Stimulated activated CD8-positive, alpha-beta memory T cell treated with anti-CD3 and anti-CD28 coated beads, Interleukin-4, amount 100 ng/mL, for 1 hour (primary cell): ENCODE results near the gene TNS3.

Experiments
- DNase-seq, 2 donors: peaks; one replicate each; pipeline ENCODE4 v3.0.0-alpha.2; 2020; ENCODE audit warnings: low read depth in 2 of 2, low spot score in 1 of 2

Gene TNS3

DNA sequence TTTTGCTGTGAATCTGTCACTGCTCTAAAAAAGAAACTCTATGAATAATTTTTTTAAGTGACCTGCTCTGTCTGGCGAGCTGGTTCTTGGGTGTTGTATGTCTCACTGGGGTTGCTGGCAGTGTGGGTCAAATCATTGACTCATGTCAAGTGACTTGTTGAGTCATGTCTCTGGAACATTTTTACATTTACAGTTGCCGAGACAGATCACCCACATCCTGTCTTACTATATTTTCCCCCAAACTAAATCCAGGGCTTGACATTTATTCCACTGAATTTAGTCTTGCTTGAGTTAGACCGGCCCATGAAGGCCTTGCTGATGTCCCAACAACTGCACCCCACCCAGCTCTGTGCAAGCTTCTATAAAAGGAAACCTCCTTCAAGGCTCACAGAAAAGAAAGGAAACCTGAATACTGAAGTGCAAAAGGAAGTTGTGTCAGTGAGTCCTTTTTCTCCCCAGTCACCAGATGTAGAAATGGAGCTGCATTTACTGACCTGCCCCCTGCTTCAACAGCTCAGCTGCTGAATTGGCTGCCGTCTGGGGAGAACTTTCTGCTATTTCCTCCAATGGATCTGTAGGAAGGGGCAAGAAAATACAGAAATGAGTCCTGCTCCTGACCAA lies 290.3 kb downstream of the TNS3 start:
- no peak for DNase-seq

DNA sequence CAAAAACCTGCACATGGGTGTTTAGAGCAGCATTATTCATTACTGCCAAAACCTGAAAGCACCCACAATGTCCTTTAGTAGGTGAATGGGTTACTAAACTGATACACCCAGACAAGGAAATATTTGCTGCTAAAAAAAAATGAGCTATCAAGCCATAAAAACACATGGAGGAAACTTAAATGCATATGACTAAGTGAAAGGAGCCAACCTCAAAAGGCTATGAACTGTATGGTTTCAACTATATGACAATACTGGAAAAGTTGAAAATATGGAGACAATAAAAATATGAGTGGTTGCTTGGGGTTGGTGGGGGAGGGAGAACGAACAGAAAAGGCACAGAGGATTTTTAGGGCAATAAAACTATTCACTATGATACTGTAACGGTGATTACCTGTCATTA lies 291.0 kb downstream of the TNS3 start:
- no peak for DNase-seq

DNA sequence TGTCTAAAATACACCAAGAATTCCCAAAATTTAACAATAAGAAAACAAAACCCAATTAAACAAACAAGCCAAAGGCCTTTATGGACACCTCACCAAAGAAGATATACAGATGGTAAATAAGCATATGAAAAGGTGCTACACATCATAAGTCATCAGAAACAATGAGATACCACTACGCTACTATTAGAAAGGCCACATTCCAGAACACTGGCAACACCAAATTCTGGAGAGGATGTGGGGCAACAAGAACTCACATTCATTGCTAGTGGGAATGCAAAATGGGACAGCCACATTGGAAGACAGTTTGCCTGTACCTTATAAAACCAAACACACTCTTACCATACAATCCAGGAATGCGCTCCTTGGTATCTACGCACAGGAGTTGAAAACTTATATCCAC lies 291.4 kb downstream of the TNS3 start:
- no peak for DNase-seq

DNA sequence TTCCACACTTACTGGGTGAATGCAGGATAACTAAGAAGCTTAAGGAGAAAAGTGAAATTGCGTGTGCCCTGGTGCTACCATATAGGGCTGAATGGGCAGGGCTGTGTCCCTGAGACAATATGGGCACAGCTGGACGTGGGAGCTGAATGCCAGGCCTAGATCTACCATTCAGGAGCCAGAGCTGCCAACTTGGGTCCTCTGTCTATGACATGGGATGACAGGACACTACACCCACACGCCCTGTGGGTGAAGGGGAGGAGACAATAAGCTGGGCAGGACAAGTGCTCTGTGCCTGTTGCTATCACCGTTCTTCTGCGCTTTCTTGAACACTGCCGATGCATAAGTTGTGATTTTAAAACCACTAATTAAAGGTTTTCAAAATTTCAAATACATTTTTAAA lies 293.9 kb downstream of the TNS3 start:
- no peak for DNase-seq

DNA sequence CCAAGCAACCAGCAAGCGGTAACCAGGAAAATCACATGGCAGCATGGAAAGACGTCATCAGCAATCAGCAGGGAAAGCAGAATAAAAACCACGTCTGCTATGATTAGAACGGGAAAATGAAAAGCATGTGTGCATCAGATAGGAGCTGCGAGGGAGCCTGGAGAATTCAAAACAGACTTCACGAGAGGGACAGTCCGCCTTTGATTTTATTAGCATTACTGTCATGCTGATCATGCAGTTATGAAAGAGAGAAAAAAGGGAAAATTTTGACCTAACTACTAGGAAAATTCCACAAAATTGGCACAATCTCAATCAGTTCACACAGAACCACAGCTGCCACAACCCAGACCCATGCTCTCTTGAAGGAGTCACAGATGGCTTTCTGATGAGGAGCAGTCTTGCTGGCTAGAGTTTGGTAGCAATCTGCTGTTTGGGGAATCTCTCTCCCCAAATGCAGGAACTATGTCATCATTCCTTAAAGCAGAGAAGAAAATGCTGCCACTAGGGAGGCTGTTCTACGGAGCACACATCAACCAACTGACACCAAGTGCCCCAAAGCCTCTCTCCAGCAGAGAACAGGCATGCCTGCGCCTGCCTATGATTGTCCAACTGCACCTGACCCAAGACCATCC lies 295.9 kb downstream of the TNS3 start:
- DNase-seq, result no peak

DNA sequence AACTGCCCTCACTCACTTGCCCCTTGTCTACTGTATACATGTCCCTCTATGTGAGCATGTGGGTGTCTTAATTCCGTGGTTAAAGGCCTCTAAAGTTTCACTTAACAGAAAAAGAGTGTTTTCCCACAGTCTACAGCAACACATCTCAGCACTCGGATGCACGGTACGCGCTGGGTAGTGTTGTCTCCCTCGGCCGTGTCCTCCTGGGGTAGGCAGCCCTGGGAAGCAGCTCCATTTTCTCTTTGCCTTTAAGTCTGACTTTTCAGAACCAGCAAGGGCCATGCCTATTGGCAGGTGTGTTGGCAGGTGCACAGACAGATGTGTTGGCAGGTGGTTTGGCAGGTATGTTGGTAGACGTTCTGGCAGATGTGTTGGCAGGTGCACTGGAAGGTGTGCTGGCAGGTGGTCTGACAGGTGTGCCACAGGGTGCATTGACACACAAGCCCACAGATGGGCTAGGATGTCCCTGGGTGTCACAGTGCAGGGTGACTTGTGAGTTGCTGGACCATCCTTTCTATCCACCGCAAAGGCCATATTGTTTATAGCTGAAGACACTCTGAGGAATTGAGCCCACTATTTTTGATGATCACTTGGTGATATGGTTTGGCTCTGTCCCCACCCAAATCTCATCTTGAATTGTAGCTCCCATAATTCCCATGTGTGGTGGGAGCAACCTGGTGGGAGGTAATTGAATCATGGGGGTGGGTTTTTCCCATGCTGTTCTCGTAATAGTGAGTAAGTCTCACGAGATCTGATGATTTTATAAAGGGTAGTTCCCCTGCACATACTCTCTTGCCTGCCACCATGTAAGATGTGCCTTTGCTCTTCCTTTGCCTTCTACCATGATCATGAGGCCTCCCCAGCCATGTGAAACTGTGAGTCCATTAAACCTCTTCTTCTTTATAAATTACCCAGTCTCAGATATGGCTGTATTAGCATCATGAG lies 296.9 kb downstream of the TNS3 start:
- no peak for DNase-seq

DNA sequence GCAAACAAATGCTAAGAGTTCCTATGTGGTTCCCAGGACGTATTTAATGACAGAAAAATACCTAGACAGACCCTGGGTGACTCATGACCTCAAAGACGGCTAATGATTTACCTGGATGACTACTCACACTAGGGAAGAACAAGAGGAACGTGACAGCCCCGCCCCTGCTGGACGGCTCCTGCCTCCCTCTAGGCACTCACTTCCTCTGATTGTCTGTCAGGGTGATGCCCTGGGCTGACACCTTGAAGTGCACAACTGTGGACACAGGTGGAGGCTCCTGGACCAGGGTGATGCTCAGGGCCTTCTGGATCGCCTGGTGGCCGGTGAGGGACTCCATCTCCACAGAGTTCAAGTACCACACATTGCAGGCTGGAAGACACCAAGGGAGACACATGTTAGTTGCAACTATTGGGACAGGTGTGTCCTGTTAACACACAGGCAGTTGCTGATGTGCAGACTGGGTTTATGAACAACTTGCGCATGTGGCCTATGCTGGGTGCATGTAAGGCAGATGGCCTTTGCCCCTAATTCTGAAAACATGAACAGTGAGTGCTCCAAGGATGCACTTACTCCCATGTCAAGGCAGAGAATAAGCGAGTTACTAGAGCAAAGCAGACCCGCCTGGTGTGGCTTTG lies 298.3 kb downstream of the TNS3 start:
- DNase-seq, result no peak

DNA sequence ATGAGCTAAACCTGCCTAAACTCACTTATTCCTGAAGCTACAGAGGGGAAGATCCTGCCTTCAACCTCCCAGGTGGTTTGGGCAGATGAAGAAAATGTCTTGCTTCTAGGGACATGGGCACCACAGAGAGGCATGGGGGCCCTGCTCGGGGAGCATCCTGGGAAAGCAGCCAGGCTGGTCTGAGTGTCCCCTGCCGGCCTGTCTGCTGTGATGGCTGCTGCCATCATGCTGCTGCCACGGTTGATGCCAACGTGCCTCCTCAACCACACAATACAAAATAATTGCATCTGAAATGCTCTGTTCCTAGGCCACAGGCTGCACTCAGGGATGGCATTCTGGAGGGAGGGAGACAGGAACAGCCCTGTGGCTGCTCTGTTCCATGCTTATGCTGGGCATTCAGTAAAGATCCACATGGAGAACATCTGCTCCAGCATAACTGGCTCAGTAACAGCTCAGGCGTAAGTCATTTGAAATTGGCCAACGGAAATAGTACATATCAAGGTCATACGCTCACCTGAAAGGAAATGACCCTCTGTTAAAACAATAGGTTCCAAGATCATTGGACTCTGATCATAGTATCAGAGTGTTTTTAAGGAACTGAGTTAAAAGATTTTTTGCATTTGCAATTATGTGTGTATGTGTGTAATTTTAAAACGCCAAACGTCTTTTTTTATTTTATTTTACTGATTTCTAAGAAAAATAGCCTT lies 299.0 kb downstream of the TNS3 start:
- DNase-seq, result no peak

DNA sequence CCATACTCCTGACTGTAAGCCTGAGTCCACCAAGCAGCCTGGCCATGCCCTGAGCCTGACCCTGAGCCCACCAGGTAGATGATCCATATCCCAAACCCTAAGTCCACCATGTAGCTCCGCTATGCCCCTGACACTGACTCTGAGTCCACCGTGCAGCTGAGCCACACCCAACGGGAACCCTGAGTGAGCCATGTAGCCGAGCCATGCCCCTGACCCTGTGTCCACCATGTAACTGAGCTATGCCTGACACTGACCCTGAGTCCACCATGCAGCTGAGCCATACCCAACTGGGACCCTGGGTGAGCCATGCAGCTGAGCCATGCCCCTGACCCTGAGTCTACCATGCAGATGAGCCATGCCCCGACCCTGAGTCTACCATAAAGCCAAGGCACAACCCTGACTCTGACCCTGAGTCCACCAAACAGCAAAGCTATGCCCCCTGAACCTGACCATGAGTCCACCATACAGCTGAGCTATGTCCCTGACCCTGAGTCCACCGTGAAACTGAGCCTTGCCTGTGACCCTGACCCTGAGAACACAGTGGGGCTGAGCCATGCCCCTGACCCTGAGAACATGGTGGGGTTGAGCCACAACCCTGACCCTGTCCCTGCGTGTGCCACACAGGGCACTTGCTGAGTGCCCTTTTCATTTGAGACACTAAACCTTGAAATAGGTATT lies 299.8 kb downstream of the TNS3 start:
- no peak for DNase-seq

DNA sequence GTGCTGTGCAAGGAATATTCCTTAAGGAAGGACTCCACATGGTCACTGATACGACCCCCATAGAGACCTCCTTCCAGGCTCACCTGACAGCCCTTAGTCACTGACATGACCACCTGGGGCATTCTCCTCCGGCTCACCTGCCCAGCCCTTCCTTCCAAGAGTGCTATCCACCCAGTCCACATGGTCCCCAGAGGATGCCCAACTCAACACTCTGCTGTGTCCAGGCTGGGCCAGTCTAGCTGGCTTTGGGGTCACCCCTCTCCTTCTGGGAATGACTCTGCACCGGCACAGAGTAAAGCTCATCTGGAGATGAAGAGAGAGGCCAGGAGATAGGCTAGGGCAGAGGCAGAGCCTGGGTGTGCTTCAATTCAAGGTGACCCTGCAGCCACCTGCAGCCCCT lies 300.8 kb downstream of the TNS3 start:
- no peak for DNase-seq

DNA sequence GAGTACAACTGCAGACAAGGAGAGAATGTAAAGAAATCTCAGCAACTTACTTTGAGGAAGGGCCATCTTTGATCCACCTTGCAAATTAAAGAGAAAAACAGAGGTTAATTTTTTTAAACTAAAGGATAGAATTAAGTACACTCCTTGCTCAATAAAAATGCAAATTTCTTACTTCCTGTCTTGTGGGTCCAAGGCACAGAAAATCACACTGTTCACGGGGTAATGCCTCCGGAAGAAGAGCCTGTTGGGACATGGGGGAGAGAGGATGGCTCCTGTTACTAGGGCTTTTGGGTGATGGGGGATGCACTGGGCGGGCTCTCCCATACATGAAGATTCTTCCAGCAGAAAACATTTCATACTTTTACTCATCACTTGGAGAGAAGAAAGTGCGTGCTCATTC lies 301.8 kb downstream of the TNS3 start:
- no peak for DNase-seq

DNA sequence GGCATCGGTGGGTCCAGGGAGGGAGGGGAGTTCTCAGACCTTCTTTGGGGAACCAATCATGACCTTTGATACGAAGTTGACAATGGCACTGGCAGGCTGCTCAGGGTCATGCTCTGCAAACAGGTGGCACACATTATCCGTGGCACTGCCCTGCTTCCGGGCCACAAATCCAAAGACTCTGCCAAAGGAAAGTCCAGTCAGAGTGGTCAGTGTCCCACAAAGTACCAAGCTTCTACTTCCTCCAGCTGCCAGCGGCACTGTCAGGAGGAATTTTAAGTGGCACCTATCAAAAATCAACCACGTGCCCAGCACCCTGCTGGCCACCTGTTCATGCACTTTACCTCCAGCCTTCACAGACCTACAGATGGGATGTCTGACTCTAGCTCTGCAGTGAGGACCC lies 303.9 kb downstream of the TNS3 start:
- no peak for DNase-seq

DNA sequence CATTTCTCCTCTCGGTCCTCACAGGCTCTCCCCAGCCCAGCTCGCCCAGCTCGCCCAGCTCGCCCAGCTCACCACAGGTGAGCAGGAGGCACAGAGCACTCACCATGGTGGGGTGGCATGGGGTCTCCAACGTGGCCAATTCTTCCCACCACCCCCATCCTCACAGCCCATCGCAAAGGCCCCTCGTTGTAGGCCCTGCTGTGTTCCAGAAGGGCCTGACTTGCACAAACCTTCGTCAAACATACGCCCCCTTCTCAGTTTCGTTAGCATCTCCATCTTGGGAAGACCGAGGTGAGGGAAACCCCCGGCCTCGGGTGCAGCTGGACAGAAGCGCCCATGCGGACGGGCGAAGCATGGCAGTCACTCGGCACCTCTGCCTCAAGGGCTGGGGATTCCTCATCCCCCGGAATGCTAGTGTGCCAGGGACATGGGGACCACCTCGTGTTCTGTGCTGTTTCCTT lies 304.6 kb downstream of the TNS3 start:
- no peak for DNase-seq

DNA sequence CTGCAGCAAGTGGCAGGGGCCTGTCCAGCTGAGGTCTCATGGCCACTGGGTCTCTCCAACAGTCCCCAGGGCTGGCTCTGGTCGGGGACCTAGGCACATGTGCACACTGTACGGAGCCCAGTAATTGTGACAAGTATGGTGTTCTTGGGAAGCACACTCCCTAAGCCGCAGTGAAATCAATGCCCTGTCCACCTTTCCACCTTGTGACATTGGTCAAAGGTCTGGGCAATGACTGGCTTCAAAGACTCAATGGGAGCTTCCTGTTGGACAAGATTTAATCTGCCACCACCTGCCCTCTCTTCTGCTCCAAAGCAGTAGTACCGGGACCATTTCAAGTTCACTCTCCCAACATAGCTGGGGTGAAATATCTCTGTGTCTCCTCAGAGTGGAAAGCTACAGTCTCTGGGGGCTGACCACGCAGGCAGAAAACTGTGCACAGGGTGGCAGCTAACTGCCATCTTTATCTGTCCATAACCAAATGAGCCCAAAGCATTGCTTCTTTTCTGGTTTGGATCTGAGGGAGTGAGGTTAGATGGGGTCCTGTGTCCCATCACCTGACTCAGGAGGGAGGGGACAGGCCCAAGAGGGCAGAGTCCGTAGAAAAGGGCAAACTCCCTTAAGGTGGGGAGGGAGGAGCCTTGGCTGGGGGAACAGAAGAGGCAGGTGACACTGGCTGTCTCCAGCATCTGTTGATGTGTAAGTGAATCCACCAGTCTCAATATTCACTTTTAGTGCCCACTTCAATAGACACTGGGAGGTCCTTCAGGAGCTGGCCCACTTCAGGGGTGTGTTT lies 307.7 kb downstream of the TNS3 start:
- no peak for DNase-seq

DNA sequence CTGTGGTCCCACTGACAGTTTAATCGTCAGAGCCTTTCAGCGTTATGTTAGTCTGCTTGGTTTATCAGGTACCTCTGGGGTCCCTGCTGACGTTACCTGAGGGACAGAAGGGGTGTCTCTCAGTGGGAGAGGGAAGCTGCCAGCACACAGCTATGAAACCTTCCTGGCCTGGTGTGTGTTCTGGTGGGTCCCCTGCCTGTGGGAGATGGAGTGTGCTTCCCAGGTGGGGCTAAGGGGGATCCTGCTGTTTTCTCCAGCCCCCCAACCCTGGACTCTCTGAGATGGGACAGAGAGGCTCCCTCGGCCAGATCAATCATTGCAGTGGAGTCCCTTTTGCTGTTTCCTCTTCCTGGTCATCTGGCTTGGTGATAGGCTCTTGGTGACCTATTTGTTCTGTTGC lies 308.8 kb downstream of the TNS3 start:
- no peak for DNase-seq

DNA sequence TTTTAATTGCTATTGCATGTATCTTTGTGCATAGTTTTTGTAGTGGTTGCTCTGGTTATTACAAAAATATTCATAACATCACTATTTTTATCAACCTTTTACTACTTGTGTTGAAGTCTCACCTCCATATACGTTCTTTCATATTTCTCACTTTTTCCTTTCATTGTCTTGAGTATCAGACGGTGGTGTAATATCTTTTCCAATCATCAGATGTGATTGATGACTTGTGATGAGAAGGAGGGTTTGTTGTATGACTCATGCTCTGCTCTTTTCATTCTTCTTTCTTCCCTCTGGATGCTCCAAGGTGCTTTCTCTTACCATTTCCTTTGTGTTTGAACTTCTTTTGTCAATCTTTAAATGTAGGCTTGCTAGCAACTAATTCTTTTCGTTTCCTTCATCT lies 310.2 kb downstream of the TNS3 start:
- DNase-seq, result no peak

DNA sequence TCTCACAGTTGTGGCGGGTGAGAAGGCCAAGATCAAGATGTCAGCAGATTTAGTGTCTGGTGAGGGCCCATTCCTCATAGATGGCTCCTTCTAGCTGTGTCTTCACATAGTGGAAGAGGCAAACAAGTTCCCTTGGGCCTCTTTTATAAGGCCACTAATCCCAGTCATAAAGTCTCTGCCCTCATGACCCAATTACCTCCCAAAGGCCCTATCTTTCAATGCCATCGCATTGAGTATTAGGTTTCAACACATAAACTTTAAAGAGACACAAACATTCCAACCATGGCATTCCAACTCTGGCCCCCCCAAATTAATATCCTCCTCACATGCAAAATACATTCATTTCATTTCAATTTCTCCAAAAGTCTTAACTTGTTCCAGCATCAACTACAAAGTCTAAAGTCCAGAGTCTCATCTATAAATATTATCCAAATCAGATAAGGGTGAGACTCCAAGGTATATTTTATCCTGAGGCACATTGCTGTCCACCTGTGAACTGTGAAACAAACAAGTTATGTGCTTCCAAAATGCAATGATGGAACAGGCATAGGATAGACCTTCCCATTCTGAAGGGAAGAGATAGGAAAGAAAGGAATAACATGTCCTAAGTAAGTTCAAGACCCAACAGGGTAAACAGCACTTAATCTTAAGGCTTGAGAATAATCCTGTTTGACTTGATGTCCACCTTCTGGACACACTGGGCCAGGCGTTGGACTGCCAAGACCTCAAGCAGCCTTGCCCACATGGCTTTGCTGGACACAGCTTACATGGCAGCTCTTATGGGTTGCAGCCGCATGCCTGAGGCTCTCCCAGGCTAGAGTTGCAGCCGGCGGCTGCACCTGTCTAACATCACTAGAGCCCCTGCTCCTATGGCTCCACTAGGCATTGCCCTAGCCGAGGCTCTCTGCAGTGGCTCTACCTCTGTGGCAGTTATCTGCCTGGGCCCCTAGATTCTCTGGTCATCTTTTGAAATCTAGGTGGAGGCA lies 312.8 kb downstream of the TNS3 start:
- no peak for DNase-seq

DNA sequence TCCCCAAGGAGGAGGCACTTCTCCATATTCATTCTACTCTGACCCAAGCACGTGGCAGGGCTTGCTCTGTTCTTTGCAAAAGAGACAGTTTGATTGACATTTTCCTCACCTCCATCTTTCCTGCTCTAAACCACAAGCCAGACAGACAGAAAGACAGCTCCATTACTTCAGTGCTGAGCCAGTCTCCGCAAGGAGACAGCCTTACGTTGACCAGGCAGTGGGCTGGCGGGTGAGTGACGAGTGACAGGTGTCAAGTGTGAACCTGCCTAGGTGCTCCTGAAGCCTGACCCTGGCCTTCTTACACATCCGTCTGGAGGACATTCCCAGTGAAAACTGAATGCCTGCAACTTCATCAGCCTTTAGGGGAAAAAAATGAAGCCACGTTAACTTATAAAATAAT lies 314.6 kb downstream of the TNS3 start:
- DNase-seq, result no peak

DNA sequence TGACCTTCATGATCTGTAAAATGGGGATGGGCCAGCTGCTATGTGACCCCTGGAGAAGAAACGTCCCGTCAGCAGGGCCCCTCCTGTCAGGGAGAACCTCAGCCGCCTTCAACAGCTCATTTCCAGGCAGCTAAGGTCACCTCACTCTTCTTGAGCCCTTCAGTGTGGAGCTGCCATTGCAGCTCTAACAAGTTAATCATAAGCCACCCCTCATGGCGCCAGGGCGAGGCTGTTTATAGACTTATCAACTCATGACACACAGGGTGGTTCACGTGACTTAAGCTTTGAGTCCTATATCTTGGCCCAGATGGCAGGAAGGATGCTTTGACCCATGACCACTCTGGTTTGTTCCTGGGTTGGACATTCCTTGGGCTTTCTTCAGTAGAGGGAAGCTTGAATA lies 315.1 kb downstream of the TNS3 start:
- no peak for DNase-seq
